Lung (tissue), 12 donors: Measurements from ENCODE around the gene GBE1. TPM values are rescaled to one million over a fixed set of nuclear protein-coding genes. Genes with fewer than 3 reads are reported as not detected.

Experiments used
- ATAC-seq: fragments of 200-7000 bp; cut with Tn5 transposase; one replicate; pipeline ENCODE4 v1.9.1; 2020; ENCODE audit warnings: moderate number of reproducible peaks; ENCODE audit not compliant: insufficient read depth, low FRiP score
- DNase-seq, 3 donors: peaks; one replicate each; pipeline ENCODE4 v3.0.0-alpha.2; 2013 to 2017
- H3K27ac ChIP-seq, 2 donors: one replicate each; pipeline ENCODE4 v1.5.1; 2013; ENCODE audit warnings: mild to moderate bottlenecking in 2 of 2, moderate library complexity in 2 of 2, control low read depth in 1 of 2, inconsistent platforms in 1 of 2, low read depth in 1 of 2, low read length in 1 of 2
- H3K27me3 ChIP-seq, 3 donors: one replicate each; pipeline ENCODE4 v1.5.1; 2013; ENCODE audit warnings: low read length in 2 of 3; ENCODE audit not compliant: control insufficient read depth in 3 of 3, insufficient read depth in 3 of 3
- H3K36me3 ChIP-seq, 4 donors: one replicate each; pipeline ENCODE4 v1.5.1; 2013; ENCODE audit warnings: low read length in 4 of 4, mild to moderate bottlenecking in 1 of 4, moderate library complexity in 1 of 4; ENCODE audit not compliant: control insufficient read depth in 4 of 4, insufficient read depth in 4 of 4
- H3K4me1 ChIP-seq, 5 donors: one replicate each; pipeline ENCODE4 v1.5.1; 2013; ENCODE audit warnings: low read length in 5 of 5, mild to moderate bottlenecking in 2 of 5, moderate library complexity in 1 of 5; ENCODE audit not compliant: control insufficient read depth in 5 of 5, insufficient read depth in 5 of 5
- H3K4me3 ChIP-seq: one replicate; pipeline ENCODE4 v1.5.1; 2013; ENCODE audit warnings: mild to moderate bottlenecking, control low read depth, moderate library complexity
- H3K9ac ChIP-seq, 2 donors: one replicate each; pipeline ENCODE4 v1.5.1; 2013; ENCODE audit warnings: low read length in 2 of 2, control low read depth in 1 of 2; ENCODE audit not compliant: insufficient read depth in 1 of 2
- H3K9me3 ChIP-seq, 4 donors: one replicate each; pipeline ENCODE4 v1.5.1; 2013; ENCODE audit warnings: low read length in 3 of 4, mild to moderate bottlenecking in 1 of 4, moderate library complexity in 1 of 4; ENCODE audit not compliant: control insufficient read depth in 4 of 4, insufficient read depth in 3 of 4
- CTCF ChIP-seq: IDR thresholded peaks from 2 replicates; pipeline ENCODE4 v1.5.1; 2012; ENCODE audit warnings: mild to moderate bottlenecking; ENCODE audit errors: control extremely low read depth, extremely low read depth
- WGBS, 2 donors: extraction: QIAGEN DNeasy Blood & Tissue Kit; methylation state at CpG; one replicate each; pipeline ENCODE4 v1.1.7; 2013; 5-methylcytosine and 5-hydroxymethylcytosine counted together
- polyA plus RNA-seq, 2 donors: library from polyadenylated mRNA; stranded (reverse); fragments of 200-250 nt; gene quantifications; one replicate each; pipeline ENCODE4 v1.2.1, GENCODE V29; 2013
- total RNA-seq, 2 donors: library from RNA; depleted of rRNA in 1 of 2; stranded (reverse); fragments of >200 nt in 1 of 2; gene quantifications; one replicate each; pipeline ENCODE4 v1.2.1, GENCODE V29; 2014 to 2021
- donor health status: control.
- donor health status: control.
- donor health status: Bipolar disorder and iron deficiency.
- donor health status: healthy.
- donor health status: DM: yes; HTN: yes; CAD: no.

GBE1 gene
- total and polyA plus RNA-seq, 4 donors, result 10.5 to 39.1 (median 31.6) TPM

- Histone ChIP-seq H3K9ac (no peak overlapping the region), H3K27ac (no peak overlapping the region), H3K4me1 (no peaks in the 10 kb centered on the region), H3K27me3 (no peaks in the 10 kb centered on the region), H3K9me3 (no peaks in the 10 kb centered on the region), H3K4me3 (no peak overlapping the region), H3K36me3 (peaks cover 0 to 6% (median 0%) of the 10 kb centered on the region in 4 donors)
- no peak for TF ChIP-seq CTCF
- DNase-seq (no peak), ATAC-seq (no peak)
- WGBS, 2 donors, result 92 to 96% methylated on average over 2 of the region's 2 CpGs
These were observed 239.6 kb downstream of the GBE1 start for GRCh38 chr3:81521855-81522254.

- H3K9me3 ChIP-seq, result no peaks in the 10 kb centered on the region
- TF ChIP-seq CTCF, result no peak
- H3K4me1 ChIP-seq, result peaks cover 0 to 5% (median 0%) of the 10 kb centered on the region in 5 donors
- peaks cover 0 to 13% (median 0%) of the 10 kb centered on the region in 4 donors for H3K36me3 ChIP-seq
- ATAC-seq (no peak), DNase-seq (no peak)
- no peaks in the 10 kb centered on the region for H3K27me3 ChIP-seq
- no peak overlapping the region for H3K9ac ChIP-seq
- no peak overlapping the region for H3K27ac ChIP-seq
- H3K4me3 ChIP-seq, result no peak overlapping the region
These were observed 242.5 kb downstream of the GBE1 start for GRCh38 chr3:81518945-81519344.

GRCh38 chr3:81516042-81516441, 245.4 kb downstream of the GBE1 start:
- H3K4me1 ChIP-seq, result peaks cover 0 to 5% (median 0%) of the 10 kb centered on the region in 5 donors
- DNase-seq (no peak), ATAC-seq (no peak)
- no peak overlapping the region for H3K4me3 ChIP-seq
- H3K27ac ChIP-seq, result no peak overlapping the region
- no peak for TF ChIP-seq CTCF
- peaks cover 0 to 15% (median under 1%) of the 10 kb centered on the region in 4 donors for H3K36me3 ChIP-seq
- no peak overlapping the region for H3K9ac ChIP-seq
- 86 to 97% methylated on average over 1 of the region's 1 CpG for WGBS, 2 donors
- H3K9me3 ChIP-seq, result no peaks in the 10 kb centered on the region
- no peaks in the 10 kb centered on the region for H3K27me3 ChIP-seq

GRCh38 chr3:81513591-81513990, 247.9 kb downstream of the GBE1 start:
- Histone ChIP-seq H3K4me1 (peaks cover 0 to 5% (median 0%) of the 10 kb centered on the region in 5 donors), H3K4me3 (no peak overlapping the region), H3K36me3 (peaks cover 0 to 9% (median under 1%) of the 10 kb centered on the region in 4 donors), H3K9me3 (no peaks in the 10 kb centered on the region), H3K9ac (no peak overlapping the region), H3K27ac (no peak overlapping the region), H3K27me3 (no peaks in the 10 kb centered on the region)
- no peak for ATAC-seq
- TF ChIP-seq CTCF, result no peak
- no peak for DNase-seq
- 94 to 99% methylated on average over 2 of the region's 2 CpGs for WGBS, 2 donors
